Left colon (tissue), 2 donors: ENCODE measurements around the gene MOGAT2. TPM values are rescaled to one million over a fixed set of nuclear protein-coding genes. Genes with fewer than 3 reads are reported as not detected.
"Not testable (repeated sequence)": the region's sequence is repeated elsewhere in the genome, so short reads cannot be mapped to it uniquely, and the experiment has no call there.

Source experiments
- ATAC-seq: fragments of 200-7000 bp; cut with Tn5 transposase; one replicate; pipeline ENCODE4 v1.9.1; 2020; ENCODE audit warnings: mild to moderate bottlenecking, moderate library complexity
- DNase-seq, 2 donors: peaks; one replicate each; pipeline ENCODE4 v3.0.0-alpha.2; 2020
- intact Hi-C, 2 donors: fragments of 100-400 bp; cut with DNase I in 1 of 2; cut with micrococcal nuclease in 1 of 2; formaldehyde crosslinking; loops; one replicate each; pipeline versions ENCODE4 v1.11.2 to v1.14.0; 2022; cut with DNase I, micrococcal nuclease
- total RNA-seq, 2 donors: library from RNA; stranded (reverse); fragmentation: NEBNext Ultra II Directional; extraction: Animal tissue kit (Norgen Biotek cat#: 25700); gene quantifications; one replicate each; pipeline ENCODE4 v1.2.1, GENCODE V29; 2021
- donor health status: DM: no; HTN: no; CAD: no.
- donor health status: DM: yes; HTN: yes; CAD: no.

The MOGAT2 gene
- total RNA-seq, 2 donors from 2014 or later: 169 to 204 TPM

GRCh38 chr11:75743711-75744563, 26.3 kb downstream of the MOGAT2 start:
- ATAC-seq: peak; percentile 82
- intact Hi-C loops: no loop called here
- no peak for DNase-seq

- intact Hi-C loops: no loop called here
- DNase-seq (no peak), ATAC-seq (no peak)
These were observed 28.2 kb downstream of the MOGAT2 start for GRCh38 chr11:75745807-75746206.

GRCh38 chr11:75748729-75749273, 31.2 kb downstream of the MOGAT2 start:
- intact Hi-C loops, DNase-seq: not testable (repeated sequence)
- ATAC-seq: peak; percentile 23

- intact Hi-C loops, ATAC-seq, DNase-seq: not testable (repeated sequence)
These were observed 37.3 kb downstream of the MOGAT2 start for GRCh38 chr11:75754933-75755332.

- ATAC-seq (no peak), DNase-seq (no peak)
- intact Hi-C loops: no loop called here
These were observed 40.0 kb downstream of the MOGAT2 start for GRCh38 chr11:75757651-75758050.

- intact Hi-C loops: no loop called here
- peak; percentile 85 for ATAC-seq
- DNase-seq: peak in 1 of 2 donors; percentile 12
These were observed 42.2 kb downstream of the MOGAT2 start for GRCh38 chr11:75759832-75760231.

- intact Hi-C loops: no loop called here
- no peak for ATAC-seq
- DNase-seq: no peak
These were observed 42.6 kb downstream of the MOGAT2 start for GRCh38 chr11:75760243-75760642.

GRCh38 chr11:75760710-75761493, 43.3 kb downstream of the MOGAT2 start:
- intact Hi-C loops: no loop called here
- DNase-seq: no peak
- ATAC-seq: no peak

GRCh38 chr11:75762158-75762557, 44.5 kb downstream of the MOGAT2 start:
- no peak for ATAC-seq
- DNase-seq: no peak
- intact Hi-C loops: no loop called here

GRCh38 chr11:75762885-75763284, 45.2 kb downstream of the MOGAT2 start:
- ATAC-seq (no peak), DNase-seq (peak in 1 of 2 donors; percentile 10)
- intact Hi-C loops: no loop called here

- intact Hi-C loops: no loop called here
- ATAC-seq: no peak
These were observed 46.2 kb downstream of the MOGAT2 start for GRCh38 chr11:75763846-75764245.

GRCh38 chr11:75765116-75765515, 47.5 kb downstream of the MOGAT2 start:
- DNase-seq (no peak), ATAC-seq (no peak)
- intact Hi-C loops: no loop called here

More at GRCh38 chr11:75763846-75764245, 46.2 kb downstream of the MOGAT2 start:
- no peak for DNase-seq

GRCh38 chr11:75766443-75767227, 49.0 kb downstream of the MOGAT2 start:
- ATAC-seq (no peak), DNase-seq (no peak)
- intact Hi-C loops: no loop called here

GRCh38 chr11:75767228-75767572, 49.6 kb downstream of the MOGAT2 start:
- intact Hi-C loops: no loop called here
- ATAC-seq: no peak
- no peak for DNase-seq

GRCh38 chr11:75767793-75768111, 50.1 kb downstream of the MOGAT2 start:
- intact Hi-C loops: no loop called here
- DNase-seq: no peak

GRCh38 chr11:75768112-75768908, 50.7 kb downstream of the MOGAT2 start, which contains the start of gene DGAT2:
Gene DGAT2, plus strand, starts transcription at chr11:75768778. Its CDS starts 214 bp downstream, at chr11:75768992.
- intact Hi-C loops: no loop called here
- ATAC-seq (peak; percentile 97), DNase-seq (peak; percentile 73 to 87)

More at GRCh38 chr11:75767793-75768111, 50.1 kb downstream of the MOGAT2 start:
- no peak for ATAC-seq

- no peak for DNase-seq
- peak; percentile 53 for ATAC-seq
- intact Hi-C loops: no loop called here
These were observed 51.5 kb downstream of the MOGAT2 start for GRCh38 chr11:75768909-75769771.
